ENCODE measurements around the gene GOLGA6A.

Gene GOLGA6A

DNA sequence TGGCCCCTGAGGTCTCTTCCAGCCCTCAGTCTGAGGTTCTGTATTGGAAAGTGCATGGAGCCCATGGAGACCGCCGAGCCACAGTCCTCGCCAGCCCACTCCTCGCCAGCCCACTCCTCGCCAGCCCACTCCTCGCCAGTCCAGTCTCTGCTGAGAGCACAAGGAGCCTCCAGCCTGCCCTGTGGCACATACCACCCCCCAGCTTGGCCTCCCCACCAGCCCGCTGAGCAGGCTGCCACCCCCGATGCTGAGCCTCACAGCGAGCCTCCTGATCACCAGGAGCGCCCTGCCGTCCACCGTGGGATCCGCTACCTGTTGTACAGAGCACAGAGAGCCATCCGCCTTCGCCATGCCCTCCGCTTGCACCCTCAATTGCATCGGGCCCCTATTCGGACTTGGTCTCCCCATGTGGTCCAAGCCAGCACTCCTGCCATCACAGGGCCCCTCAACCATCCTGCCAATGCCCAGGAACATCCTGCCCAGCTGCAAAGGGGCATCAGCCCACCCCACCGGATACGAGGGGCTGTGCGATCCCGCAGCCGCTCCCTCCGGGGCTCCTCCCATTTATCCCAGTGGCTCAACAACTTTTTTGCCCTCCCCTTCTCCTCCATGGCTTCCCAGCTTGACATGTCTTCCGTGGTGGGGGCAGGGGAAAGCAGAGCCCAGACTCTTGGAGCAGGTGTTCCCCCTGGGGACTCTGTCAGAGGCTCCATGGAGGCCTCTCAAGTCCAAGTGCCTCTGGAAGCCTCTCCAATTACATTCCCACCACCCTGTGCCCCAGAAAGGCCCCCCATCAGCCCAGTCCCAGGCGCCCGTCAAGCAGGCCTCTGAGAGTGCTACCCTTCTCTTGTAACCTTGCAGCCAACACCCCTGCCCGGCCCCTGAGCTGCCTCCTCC, 47.0 kb downstream of the GOLGA6A start:
- DNase-seq: no peak

DNA sequence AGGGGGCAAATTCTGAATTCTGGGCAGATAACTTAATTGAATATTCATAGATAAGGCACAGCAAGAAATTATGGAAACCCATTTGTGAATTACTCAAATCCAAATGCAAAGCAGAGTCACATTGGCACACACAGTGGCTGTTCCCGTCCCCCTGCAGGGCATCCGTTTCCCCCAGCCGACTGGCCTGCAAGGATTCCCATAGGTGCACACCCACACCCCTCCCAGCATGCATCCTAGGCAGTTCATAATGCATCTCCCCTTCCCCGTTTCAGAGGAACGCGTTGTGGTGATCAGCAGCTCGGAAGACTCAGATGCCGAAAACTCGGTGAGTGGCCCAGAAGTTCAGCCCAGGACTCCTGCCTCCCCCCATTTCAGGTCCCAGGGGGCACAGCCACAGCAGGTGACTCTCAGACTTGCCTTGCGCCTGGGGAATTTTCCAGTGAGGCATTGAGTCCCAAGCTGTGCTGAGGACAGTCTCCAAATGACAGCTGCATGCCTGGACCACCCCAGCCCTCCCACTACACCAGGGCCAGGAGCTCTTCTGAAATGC, 48.1 kb downstream of the GOLGA6A start:
- DNase-seq: peak; percentile 25

DNA sequence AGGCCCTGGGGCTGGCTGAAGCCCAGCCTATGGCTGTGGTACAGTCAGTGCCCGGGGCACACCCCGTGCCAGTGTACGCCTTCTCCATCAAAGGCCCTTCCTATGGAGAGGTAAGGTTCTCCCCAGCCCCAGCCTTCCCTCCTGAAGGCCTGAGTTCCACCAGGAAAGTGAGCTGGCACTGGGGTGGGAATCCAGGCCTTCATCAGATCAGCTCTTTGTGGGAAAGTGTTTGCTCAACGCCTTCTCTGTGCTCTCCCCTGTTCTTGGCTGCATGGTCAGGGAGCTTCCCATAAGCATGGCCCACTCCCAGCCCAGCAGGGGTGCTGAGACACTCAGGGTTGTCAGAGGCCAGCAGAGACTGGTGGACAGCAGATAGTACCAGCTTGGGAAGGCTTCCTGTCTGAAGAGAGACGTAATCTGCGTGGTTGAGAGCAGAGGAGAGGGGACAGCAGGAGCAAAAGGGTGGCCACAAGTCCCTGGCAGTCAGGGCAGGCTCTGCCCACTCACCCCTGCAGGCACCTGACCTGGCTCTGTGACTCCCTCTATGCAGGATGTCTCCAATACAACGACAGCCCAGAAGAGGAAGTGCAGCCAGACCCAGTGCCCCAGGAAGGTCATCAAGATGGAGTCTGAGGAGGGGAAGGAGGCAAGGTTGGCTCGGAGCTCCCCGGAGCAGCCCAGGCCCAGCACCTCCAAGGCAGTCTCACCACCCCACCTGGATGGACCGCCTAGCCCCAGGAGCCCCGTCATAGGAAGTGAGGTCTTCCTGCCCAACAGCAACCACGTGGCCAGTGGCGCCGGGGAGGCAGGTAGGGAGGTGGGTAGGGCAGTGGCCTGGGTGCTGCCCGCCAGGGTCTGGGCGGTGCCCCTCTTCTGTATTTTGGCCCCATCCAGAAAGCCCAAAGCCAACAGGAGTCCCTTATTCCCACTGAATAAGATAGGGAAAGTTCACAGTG, 49.5 kb downstream of the GOLGA6A start:
- DNase-seq: no peak

DNA sequence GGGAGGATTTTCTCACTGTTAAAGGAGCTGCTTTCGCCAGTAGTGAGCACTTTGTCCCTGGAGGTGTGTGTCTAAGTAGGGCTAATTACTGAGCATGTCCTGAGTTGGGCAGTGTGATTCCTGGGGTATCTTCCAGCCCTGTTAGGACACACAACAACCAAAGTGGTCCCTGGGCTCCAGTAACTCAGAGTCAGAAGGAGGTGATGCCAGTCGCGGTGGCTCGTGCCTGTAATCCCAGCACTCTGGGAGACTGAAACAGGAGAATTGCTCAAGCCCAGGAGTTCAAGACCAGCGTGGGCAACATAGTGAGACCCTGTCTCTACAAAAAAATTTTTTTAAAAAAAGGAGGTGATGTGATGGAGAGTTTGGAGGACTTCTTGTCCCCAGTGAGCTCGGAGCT, 50.3 kb downstream of the GOLGA6A start:
- DNase-seq: no peak

DNA sequence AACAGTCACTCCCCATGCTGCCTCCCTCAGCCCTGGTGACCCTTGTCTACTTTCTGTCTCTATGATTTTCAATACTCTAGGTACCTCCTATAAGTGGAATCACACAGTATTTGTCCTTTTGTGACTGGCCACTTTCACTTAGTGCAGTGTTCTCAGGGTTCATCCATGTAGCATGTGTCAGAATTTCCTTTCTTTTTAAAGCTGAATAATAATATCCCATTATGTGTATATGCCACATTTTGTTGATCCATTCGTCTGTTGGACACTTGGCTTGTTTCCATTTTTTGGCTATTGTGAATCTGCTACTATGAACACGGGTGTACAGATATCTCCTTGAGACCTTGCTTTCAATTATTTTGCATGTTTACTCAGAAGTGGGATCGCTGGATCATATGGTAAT, 53.7 kb downstream of the GOLGA6A start:
- no peak for DNase-seq

DNA sequence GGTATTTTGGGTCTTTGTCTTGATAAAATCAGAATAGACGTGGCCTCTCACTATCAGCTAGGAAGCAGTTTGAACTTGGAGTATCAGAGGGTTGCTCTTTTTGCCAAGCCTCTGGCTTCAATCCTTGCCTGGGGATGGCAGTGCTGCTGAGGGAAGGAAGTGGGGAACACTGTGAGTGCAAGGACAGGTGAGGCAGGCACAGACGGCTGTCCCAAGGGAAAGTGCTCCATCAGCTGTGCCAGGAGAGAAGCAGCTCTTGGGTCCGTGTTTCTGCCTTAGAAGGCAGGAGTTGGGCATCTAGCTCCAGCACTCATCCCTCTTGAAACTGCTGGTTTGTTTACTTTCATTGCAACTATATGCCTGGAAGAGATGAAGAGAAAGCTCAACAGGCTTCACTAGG, 54.7 kb downstream of the GOLGA6A start:
- no peak for DNase-seq

DNA sequence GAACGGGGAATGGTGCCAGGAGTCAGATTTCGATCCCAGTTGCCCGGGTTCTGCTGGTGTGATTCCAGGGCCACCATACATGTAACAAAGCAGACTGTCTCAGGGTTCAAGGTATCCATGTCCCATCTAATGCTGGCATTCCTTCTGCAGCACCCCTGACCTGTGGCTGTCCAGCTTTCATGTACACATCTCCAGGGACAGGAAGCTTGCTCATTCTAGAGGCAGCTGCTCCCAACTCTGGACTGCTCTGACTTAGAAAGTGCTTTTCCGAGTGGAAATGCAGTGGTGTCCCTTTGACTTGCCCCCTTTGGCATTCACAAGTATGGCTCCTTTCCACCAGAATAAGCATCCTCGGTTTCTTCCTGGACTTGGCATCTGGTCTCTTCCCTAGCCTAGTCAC, 56.9 kb downstream of the GOLGA6A start:
- no peak for DNase-seq

DNA sequence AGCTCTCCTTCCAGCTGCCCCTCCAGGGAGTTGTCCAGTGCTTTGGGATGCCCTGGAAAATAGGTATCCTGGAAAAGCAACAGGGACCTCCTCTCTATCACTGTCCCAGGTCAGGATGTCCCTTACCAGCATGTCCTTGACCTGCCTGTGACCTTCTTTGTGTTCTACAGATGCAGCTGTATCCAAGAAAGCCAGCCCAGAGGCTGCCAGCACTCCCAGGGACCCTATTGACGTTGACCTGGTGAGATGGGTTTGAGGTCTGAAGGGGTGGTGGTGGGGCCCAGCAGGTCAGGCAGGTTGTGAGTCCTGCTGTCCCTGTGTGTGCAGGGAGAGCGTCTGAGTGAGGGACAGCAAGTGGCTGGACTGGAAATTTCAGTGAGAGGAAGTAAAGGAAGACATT, 57.7 kb downstream of the GOLGA6A start:
- DNase-seq: no peak

DNA sequence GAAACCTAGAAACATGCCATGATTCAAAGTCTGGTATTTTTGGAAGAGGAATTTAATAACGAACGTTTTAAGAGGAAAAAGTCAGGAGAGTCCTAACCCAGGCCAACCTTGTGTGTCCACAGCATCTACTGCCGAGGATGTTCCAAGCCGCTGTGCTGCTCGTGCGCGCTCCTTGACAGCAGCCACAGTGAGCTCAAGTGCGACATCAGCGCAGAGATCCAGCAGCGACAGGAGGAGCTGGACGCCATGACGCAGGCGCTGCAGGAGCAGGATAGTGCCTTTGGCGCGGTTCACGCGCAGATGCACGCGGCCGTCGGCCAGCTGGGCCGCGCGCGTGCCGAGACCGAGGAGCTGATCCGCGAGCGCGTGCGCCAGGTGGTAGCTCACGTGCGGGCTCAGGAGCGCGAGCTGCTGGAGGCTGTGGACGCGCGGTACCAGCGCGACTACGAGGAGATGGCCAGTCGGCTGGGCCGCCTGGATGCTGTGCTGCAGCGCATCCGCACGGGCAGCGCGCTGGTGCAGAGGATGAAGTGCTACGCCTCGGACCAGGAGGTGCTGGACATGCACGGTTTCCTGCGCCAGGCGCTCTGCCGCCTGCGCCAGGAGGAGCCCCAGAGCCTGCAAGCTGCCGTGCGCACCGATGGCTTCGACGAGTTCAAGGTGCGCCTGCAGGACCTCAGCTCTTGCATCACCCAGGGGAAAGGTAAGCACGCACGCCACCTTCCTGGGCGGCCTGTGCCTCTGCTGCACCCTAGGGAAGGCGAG, 59.5 kb downstream of the GOLGA6A start:
- DNase-seq: no peak
